Panc1 (cell line): Measurements from ENCODE around the gene MYO7B. TPM values are rescaled to one million over a fixed set of nuclear protein-coding genes. Genes with fewer than 3 reads are reported as not detected.

Source experiments
- ATAC-seq: fragments of 200-7000 bp; cut with Tn5 transposase; 2 replicates; pipeline ENCODE4 v1.9.1; 2020; ENCODE audit warnings: mild to moderate bottlenecking, moderate library complexity
- BruUV-seq: library from RNA; stranded (reverse); fragments of 400-500 nt; replicated peaks from 2 replicates; lab custom pipeline; 2021; lab: Mats Ljungman, UMichigan
- CTCF ChIA-PET: fragments of 300-600 bp; sonication (Branson Sonifier 250); formaldehyde crosslinking; loops from one replicate; lab custom pipeline; 2022; ENCODE audit warnings: antibody characterized with exemption; lab: Charles Lee
- POLR2A ChIA-PET: fragments of 300-600 bp; sonication (Branson Sonifier 250); formaldehyde crosslinking; loops from one replicate; lab custom pipeline; 2022; ENCODE audit warnings: antibody characterized with exemption; lab: Charles Lee
- DNase-seq: peaks from one replicate; pipeline ENCODE4 v3.0.0-alpha.2; 2010; ENCODE audit warnings: low read depth, low spot score
- H3K27ac ChIP-seq: 2 replicates; pipeline ENCODE4 v1.5.1; 2011; ENCODE audit warnings: mild to moderate bottlenecking, low read length, inconsistent platforms
- H3K27me3 ChIP-seq: fragments of 200-500 bp; sonication (Bioruptor generic); 2 replicates; pipeline ENCODE4 v1.6.0; 2014; ENCODE audit warnings: low read length, inconsistent platforms; ENCODE audit not compliant: control insufficient read depth, insufficient read depth
- H3K36me3 ChIP-seq: fragments of 200-500 bp; sonication (Bioruptor generic); 2 replicates; pipeline ENCODE4 v1.5.1; 2014; ENCODE audit warnings: inconsistent platforms, mild to moderate bottlenecking, low read length, moderate library complexity; ENCODE audit not compliant: control insufficient read depth, insufficient read depth
- H3K4me1 ChIP-seq: 2 replicates; pipeline ENCODE4 v1.5.1; 2011; ENCODE audit warnings: inconsistent platforms, mild to moderate bottlenecking, low read length, moderate library complexity; ENCODE audit not compliant: control insufficient read depth, insufficient read depth
- H3K4me3 ChIP-seq, 2 experiments: 2 replicates each; pipeline ENCODE4 v1.5.1; 2011 to 2012; ENCODE audit warnings: low read depth in 2 of 2, low read length in 2 of 2, mild to moderate bottlenecking in 2 of 2, inconsistent platforms in 1 of 2, moderate library complexity in 1 of 2
- H3K9me3 ChIP-seq: fragments of 200-500 bp; sonication (Bioruptor generic); 2 replicates; pipeline ENCODE4 v1.5.1; 2014; ENCODE audit warnings: low read depth, mild to moderate bottlenecking, inconsistent platforms, low read length, moderate library complexity; ENCODE audit not compliant: control insufficient read depth, insufficient read depth
- CTCF ChIP-seq: fragments of 450-650 bp; IDR thresholded peaks from 2 replicates; pipeline ENCODE4 v1.5.1; 2017; ENCODE audit warnings: mild to moderate bottlenecking
- POLR2AphosphoS5 ChIP-seq: IDR thresholded peaks from 2 replicates; pipeline ENCODE4 v1.6.1; 2012; ENCODE audit warnings: mild to moderate bottlenecking, low read depth, low read length, moderate library complexity
- REST ChIP-seq, 2 experiments: IDR thresholded peaks; 2 replicates each; pipeline ENCODE4 v1.6.1; 2011 to 2012; ENCODE audit warnings: low read depth in 2 of 2, control low read depth in 1 of 2, low read length in 1 of 2, mild to moderate bottlenecking in 1 of 2, moderate library complexity in 1 of 2; ENCODE audit not compliant: insufficient read depth in 1 of 2
- SIN3A ChIP-seq: IDR thresholded peaks from 2 replicates; pipeline ENCODE4 v1.6.1; 2012; ENCODE audit warnings: low read depth, mild to moderate bottlenecking, low read length, moderate library complexity, borderline replicate concordance; ENCODE audit not compliant: insufficient read depth
- TCF7L2 ChIP-seq: IDR thresholded peaks from 2 replicates; pipeline ENCODE4 v1.6.1; 2011; ENCODE audit warnings: mild to moderate bottlenecking, low read depth, low read length, inconsistent platforms
- in situ Hi-C: cut with HindIII; loops from 2 replicates; pipeline ENCODE4 v1.10.0; 2016; ENCODE audit warnings: low sequenced_read_pairs, low pct_unique_long_range_greater_than_20kb
- intact Hi-C: fragments of 100-400 bp; cut with micrococcal nuclease; formaldehyde crosslinking; loops from one replicate; pipeline ENCODE4 v1.10.0; 2022; ENCODE audit not compliant: unreplicated experiment
- total RNA-seq: library from RNA; stranded (reverse); gene quantifications from one replicate; pipeline ENCODE4 v1.2.1, GENCODE V29; 2021; ENCODE audit not compliant: unreplicated experiment

Gene MYO7B
- total RNA-seq, 1 experiment from 2014 or later: 0.15 TPM

GRCh38 chr2:127606625-127607398 lies 71.3 kb downstream of the MYO7B start:
- POLR2A ChIA-PET: no interaction called here
- no peak overlapping the region for H3K4me3 ChIP-seq
- no peaks in the 10 kb centered on the region for H3K36me3 ChIP-seq
- H3K27ac ChIP-seq: no peak overlapping the region
- no peak for TF ChIP-seq REST (IDR thresholded peaks at IDR 0.05; ENCODE audit: insufficient read depth in 1 of 2, low read depth in 2 of 2, low read length in 1 of 2)
- TF ChIP-seq SIN3A: no peak
- TF ChIP-seq CTCF: no peak
- no peak for TF ChIP-seq POLR2AphosphoS5
- no peak for TF ChIP-seq TCF7L2
- no peak for DNase-seq
- intact Hi-C loops (no loop called here), in situ Hi-C loops (no loop called here)
- no peak for ATAC-seq
- no peaks in the 10 kb centered on the region for H3K27me3 ChIP-seq
- CTCF ChIA-PET: no interaction called here
- peaks cover 6% of the 10 kb centered on the region; the same call in 1 of the 2 replicates for H3K9me3 ChIP-seq
- no peaks in the 10 kb centered on the region for H3K4me1 ChIP-seq
- BruUV-seq: no TSS peak

- H3K9me3 ChIP-seq: no peaks in the 10 kb centered on the region
- intact Hi-C loops: no loop called here
- CTCF ChIA-PET: no interaction called here
- POLR2A ChIA-PET: no interaction called here
- DNase-seq: no peak
- no peaks in the 10 kb centered on the region for H3K27me3 ChIP-seq
- ATAC-seq: no peak
- no peaks in the 10 kb centered on the region for H3K4me1 ChIP-seq
- no peaks in the 10 kb centered on the region for H3K36me3 ChIP-seq
- no peak overlapping the region for H3K4me3 ChIP-seq
- BruUV-seq: no TSS peak
- H3K27ac ChIP-seq: no peak overlapping the region
- in situ Hi-C loops: no loop called here
- TF ChIP-seq CTCF: no peak
- no peak for TF ChIP-seq REST (IDR thresholded peaks at IDR 0.05; ENCODE audit: insufficient read depth in 1 of 2, low read depth in 2 of 2, low read length in 1 of 2)
- no peak for TF ChIP-seq POLR2AphosphoS5
- TF ChIP-seq TCF7L2: no peak
- no peak for TF ChIP-seq SIN3A
These were observed 72.0 kb downstream of the MYO7B start for GRCh38 chr2:127607399-127607908.
